ENCODE measurements around the gene COPZ2.
A peak's percentile ranks its signal among the peaks of the same experiment; 100 is the strongest.

Gene COPZ2

DNA sequence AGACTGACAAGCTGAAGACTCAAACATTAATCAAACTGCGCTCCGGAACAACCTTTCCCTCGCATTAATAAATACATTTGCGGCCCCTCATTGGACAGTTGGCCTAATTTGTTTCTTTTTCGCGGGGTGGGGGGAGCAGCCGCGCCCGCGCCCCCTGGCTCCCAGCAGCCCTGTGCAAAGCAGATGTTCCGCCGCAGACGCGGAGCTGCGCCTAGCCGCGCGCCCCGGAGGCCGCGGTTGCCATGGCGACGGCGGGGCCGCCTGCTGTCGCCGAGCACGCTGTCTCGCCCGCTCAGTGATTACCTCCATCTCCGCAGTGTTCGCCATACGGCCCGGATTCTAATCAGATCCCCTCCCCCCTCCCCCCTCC is 25.5 kb downstream of the COPZ2 start:
- TF ChIP-seq, protein P1, sequence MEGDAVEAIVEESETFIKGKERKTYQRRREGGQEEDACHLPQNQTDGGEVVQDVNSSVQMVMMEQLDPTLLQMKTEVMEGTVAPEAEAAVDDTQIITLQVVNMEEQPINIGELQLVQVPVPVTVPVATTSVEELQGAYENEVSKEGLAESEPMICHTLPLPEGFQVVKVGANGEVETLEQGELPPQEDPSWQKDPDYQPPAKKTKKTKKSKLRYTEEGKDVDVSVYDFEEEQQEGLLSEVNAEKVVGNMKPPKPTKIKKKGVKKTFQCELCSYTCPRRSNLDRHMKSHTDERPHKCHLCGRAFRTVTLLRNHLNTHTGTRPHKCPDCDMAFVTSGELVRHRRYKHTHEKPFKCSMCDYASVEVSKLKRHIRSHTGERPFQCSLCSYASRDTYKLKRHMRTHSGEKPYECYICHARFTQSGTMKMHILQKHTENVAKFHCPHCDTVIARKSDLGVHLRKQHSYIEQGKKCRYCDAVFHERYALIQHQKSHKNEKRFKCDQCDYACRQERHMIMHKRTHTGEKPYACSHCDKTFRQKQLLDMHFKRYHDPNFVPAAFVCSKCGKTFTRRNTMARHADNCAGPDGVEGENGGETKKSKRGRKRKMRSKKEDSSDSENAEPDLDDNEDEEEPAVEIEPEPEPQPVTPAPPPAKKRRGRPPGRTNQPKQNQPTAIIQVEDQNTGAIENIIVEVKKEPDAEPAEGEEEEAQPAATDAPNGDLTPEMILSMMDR (IDR thresholded peaks at IDR 0.05; ENCODE audit: insufficient read depth, low read length, poor library complexity, severe bottlenecking) = no peak
- peak overlapping the region; percentile 39; the same call in 1 of the 2 replicates for H3K4me3 ChIP-seq (replicated peaks; ENCODE audit: low read depth, low read length)
- no peaks in the 10 kb centered on the region; the same call in 1 of the 2 replicates for H3K27me3 ChIP-seq (replicated peaks; ENCODE audit: control insufficient read depth, insufficient read depth, low read length)
- DNase-seq (ENCODE audit: extremely low read depth, insufficient read length) = peak; percentile 85
- no peaks in the 10 kb centered on the region for H3K36me3 ChIP-seq (ENCODE audit: control insufficient read depth, insufficient read depth, low read length)

DNA sequence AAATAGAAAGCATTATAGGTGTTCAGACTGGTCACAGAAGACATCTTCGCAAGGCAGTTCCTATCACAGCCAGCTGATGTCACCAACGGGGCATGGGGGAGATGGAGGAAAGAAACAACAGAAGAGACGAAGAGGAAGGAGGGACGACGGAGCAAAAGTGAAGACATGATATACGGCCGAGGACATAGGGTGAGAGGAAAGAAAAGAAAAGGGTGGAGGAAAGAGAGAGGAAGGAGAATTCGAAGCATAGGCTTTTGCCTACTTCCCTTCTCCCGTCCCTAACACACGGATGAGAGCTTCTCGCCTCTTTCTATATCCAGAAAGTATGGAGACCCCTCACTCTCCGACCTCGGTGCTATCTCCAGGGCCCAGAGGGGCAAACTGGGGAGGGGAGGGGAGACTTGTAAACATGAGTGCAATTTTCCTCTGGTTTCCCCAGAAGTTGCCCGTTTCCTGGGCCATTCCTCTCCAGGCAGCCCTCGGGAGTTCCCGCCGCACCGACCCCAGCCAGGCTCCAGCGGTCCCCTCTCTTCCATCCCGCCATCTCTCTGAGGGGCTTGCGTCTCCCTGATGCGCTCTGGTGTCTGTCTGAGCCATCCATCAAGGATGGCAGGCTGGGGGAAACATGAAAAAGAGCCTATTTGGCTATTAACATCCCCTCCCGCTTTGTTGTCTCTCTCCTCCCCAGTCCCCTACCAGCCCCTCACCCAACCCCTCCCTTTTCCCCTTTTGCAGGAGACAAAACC is 26.0 kb downstream of the COPZ2 start:
- TF ChIP-seq, protein P1 (IDR thresholded peaks at IDR 0.05; ENCODE audit: insufficient read depth, low read length, poor library complexity, severe bottlenecking) = peak; percentile 76
- Histone ChIP-seq H3K36me3 (ENCODE audit: control insufficient read depth, insufficient read depth, low read length) (no peaks in the 10 kb centered on the region), H3K27me3 (replicated peaks; ENCODE audit: control insufficient read depth, insufficient read depth, low read length) (no peaks in the 10 kb centered on the region; the same call in 1 of the 2 replicates), H3K4me3 (replicated peaks; ENCODE audit: low read depth, low read length) (peak overlapping the region; percentile 39)
- DNase-seq (ENCODE audit: extremely low read depth, insufficient read length) = no peak

DNA sequence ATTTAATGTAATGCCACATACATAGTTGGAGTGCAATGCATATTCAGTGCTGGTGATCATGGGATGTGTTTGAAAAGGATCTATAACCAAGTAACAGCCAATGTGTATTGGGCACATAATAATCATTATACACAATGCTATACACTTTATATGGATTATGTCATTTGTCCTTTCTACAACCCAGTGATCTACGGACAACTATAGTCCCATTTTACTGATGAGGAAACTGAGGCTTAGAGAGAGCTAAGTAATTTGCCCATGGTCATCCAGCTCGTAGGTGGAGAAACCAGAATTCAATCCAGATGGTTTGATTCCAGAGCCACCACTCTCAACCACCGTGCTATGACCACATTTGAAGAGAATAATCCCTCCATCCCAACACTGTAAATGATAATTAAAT is 27.4 kb downstream of the COPZ2 start:
- Histone ChIP-seq H3K4me3 (replicated peaks; ENCODE audit: low read depth, low read length) (no peak overlapping the region), H3K27me3 (replicated peaks; ENCODE audit: control insufficient read depth, insufficient read depth, low read length) (no peaks in the 10 kb centered on the region; the same call in 1 of the 2 replicates), H3K36me3 (ENCODE audit: control insufficient read depth, insufficient read depth, low read length) (no peaks in the 10 kb centered on the region)
- DNase-seq (ENCODE audit: extremely low read depth, insufficient read length) = no peak
- TF ChIP-seq, protein P1 (IDR thresholded peaks at IDR 0.05; ENCODE audit: insufficient read depth, low read length, poor library complexity, severe bottlenecking) = no peak

DNA sequence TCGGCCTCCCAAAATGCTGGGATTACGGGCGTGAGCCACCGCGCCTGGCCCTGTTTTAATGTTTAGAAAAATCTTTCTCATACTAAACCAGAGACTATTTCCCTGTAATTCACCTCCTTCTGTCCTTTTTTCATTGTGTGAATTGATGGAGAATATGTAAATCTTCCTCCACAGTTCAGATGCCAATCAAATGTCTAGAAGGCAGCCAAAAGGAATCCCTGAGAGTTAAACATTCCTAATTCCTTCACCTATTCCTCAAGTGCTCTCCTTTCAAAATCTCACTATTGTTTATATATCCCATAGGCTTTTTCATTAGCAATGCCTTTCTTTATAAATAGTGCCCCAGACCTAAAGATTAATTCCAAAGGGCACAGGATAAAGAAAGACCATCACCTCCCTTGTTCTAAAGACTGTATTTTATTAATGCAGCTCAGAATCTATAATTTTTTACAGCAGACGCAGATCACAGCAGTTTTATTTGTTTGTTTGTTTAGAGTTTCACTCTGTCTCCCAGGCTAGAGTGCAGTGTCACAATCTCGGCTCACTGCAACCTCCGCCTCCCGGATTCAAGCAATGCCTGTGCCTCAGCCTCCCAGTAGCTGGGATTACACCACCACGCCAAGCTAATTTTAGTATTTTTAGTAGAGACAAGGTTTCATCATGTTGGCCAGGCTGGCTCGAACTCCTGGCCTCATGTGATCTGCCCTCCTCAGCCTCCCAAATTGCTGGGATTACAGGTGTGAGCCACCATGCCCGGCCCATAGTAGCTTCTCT is 30.5 kb downstream of the COPZ2 start:
- Histone ChIP-seq H3K27me3 (replicated peaks; ENCODE audit: control insufficient read depth, insufficient read depth, low read length) (no peaks in the 10 kb centered on the region), H3K4me3 (replicated peaks; ENCODE audit: low read depth, low read length) (no peak overlapping the region), H3K36me3 (ENCODE audit: control insufficient read depth, insufficient read depth, low read length) (no peaks in the 10 kb centered on the region)
- no peak for DNase-seq (ENCODE audit: extremely low read depth, insufficient read length)
- TF ChIP-seq, protein P1 (IDR thresholded peaks at IDR 0.05; ENCODE audit: insufficient read depth, low read length, poor library complexity, severe bottlenecking) = no peak

DNA sequence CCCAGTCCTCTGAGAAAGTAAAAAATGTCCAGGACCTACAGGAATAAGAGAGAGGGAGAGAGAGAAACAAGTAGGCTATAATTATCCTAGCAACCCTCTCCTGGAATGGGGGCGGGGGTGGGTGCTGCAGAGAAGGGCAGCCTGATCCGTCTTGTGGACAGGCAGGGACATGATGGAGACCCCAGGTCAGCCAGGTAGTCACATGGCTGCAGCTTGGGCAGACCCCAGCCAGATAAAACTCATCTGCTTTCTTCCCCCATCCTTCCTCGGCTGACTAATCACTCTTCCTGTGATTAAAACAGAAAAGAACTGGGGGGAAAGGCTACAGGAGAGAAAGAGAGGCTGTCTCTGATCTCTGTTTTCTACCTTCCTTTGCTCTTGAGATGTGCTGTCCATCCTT is 32.6 kb downstream of the COPZ2 start:
- TF ChIP-seq, protein P1 (IDR thresholded peaks at IDR 0.05; ENCODE audit: insufficient read depth, low read length, poor library complexity, severe bottlenecking) = no peak
- Histone ChIP-seq H3K27me3 (replicated peaks; ENCODE audit: control insufficient read depth, insufficient read depth, low read length) (no peaks in the 10 kb centered on the region), H3K4me3 (replicated peaks; ENCODE audit: low read depth, low read length) (no peak overlapping the region), H3K36me3 (ENCODE audit: control insufficient read depth, insufficient read depth, low read length) (no peaks in the 10 kb centered on the region)
- DNase-seq (ENCODE audit: extremely low read depth, insufficient read length) = no peak

Data from GM06990 (cell line).